Raji (cell line): ENCODE data around the gene AMN1.

ENCODE experiments used
- POLR2A ChIP-seq: IDR thresholded peaks from 2 replicates; pipeline ENCODE4 v1.6.1; 2011; ENCODE audit warnings: low read depth, low read length, control low read depth; ENCODE audit not compliant: insufficient read depth

AMN1 gene

DNA sequence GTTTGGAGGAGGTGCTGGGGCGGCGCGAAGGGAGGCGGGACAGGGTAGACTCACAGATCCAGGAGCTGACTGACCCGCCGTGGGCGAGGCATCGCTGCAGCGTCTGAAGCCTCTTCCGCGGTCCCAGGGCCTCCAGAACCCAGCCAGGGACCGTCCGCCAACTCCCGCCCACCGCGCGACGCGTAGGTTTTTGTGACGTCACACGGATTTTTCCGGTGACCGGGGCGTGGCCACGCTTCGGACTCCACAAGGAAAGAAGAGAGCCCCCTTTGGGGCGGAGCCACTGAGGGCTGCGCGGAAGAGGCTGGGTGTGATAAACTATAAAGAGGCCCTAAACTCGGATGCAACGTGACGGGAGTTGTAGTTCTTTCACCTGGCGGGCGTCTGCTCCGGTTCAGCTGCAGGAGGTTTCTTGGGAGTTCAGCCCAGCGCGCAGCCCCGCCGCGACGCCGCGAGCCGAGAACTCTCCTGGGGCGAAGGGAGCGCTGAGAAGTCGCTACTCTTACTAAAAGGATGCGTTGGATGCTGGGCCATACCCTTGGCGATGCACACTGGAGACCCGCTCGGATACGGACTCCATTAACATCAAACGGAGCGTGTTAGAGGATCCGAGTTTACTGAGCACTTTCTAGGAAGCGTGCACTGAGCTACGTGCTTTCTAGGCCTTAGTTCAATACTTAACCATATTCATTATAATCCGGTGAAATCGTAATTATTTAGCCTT lies at the start of gene AMN1:
Gene AMN1, minus strand, starts transcription at position 105 of the 724 bp plus-strand sequence. Its CDS starts 13 bp downstream, at position 92.
- peak; percentile 56; the same call in 1 of the 2 replicates for TF ChIP-seq POLR2A

- no peak for TF ChIP-seq POLR2A
These were observed 45.0 kb upstream of the AMN1 start for GRCh38 chr12:31773867-31774266.

DNA sequence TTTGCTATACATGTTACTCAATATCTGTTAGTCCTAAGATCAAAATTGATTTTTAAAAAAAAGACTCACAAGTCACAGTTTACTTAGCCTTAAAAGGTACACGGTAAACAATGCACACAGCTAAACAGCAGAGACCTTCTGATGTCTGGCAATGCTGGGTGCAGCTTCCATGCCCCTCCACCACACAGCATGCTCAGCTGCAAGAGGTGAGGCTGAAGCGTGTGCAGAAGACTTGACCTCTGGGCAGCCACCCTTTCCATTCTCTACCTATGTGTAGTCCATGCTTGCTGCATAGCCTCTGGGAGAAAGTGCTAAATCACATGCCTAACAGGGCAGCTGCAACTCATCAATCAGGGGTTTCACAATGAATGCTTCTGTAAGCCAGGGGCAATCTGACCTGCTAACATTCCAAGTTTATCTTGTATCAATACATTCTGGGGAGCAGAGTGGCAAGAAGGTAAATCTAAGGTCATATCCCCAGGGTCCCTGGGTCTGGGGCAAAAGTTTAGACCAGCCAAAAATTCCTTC lies 44.5 kb upstream of the AMN1 start:
- no peak for TF ChIP-seq POLR2A

DNA sequence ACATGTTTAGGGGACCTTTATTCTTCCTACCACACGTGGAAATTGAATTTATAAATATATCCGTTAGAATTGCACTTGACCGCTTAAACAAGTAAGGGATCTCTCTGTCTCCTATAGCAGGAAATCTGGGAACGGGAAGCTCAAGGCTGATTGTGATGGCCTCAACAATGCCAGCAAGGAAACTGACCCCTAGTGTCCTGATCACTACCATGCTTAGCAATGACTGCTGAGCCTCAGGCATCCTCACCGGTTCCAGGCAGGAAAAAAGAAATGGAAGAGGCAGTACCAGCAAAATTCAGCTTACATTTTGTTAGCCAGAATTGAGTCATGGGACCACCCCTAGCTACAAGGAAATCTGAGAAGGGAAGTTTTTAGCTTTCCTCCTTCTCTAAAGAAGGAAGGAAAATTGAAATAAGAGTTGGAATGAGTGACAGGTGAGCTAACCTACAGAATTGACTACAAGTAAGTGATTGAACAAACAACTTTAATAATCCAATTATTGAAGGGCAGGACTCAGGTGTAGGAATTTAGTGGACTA lies 43.9 kb upstream of the AMN1 start:
- no peak for TF ChIP-seq POLR2A

- TF ChIP-seq POLR2A = no peak
These were observed 43.4 kb upstream of the AMN1 start for GRCh38 chr12:31772186-31772585.

- TF ChIP-seq POLR2A = no peak
These were observed 39.2 kb upstream of the AMN1 start for GRCh38 chr12:31768046-31768445.

GRCh38 chr12:31765931-31766330 lies 37.1 kb upstream of the AMN1 start:
- no peak for TF ChIP-seq POLR2A

DNA sequence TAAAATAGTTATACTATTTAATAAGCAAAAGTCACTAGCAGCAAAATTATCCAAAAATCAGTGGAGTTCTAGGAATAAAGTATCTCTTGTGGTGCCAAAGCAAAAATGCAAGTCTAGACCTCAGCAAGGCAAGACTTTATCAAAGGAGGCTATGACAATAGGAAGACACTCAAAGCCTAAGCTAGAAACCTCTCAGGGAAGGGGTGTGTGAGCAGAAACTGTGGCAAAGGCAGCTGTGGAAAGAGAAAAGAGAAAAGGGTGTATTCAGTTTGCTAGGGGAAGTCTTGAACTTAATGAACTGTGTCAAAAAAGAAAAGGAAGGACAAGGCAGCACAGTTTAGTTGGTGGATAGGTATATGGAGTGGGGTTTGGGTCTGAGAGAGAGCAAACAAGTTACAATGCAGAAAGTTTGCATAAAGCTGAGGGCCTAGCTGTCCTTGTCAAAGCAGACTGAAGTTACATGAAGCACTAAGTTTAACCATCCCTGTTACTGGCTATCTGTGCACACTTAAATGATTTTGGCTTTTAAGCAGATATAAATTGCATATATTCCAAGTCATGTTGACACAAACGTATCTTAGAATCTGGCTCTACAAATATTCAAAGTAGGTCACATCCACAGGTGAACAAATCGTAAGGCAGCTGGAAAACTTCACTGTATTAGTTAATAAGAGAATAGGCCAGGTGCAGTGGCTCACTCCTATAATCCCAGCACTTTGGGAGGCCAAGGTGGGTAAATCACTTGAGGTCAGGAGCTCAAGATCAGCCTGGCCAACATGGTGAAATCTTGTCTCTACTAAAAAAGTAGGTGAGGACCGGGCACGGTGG lies 31.0 kb upstream of the AMN1 start:
- no peak for TF ChIP-seq POLR2A

- TF ChIP-seq POLR2A = no peak
These were observed 28.2 kb upstream of the AMN1 start for GRCh38 chr12:31756977-31757420.

- TF ChIP-seq POLR2A = no peak
These were observed 23.6 kb upstream of the AMN1 start for GRCh38 chr12:31752450-31752849.

DNA sequence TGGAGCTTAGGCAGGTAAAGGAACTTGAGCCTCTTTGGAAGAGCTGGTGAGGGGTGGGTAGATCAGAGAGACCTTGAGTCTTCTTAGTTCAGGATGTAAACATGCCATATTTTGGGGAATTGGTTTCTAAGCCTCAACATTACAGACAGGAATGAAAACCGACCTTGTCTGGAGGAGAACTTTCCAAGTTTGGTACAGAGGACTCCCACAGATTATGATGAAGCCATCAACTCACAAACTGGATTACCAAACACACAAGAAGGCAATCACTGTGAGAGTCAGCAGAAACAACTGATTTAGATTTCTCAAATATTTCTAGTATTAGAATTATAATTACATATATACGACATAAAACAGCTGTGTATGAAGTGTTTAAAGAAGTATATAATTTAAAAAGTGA lies 22.3 kb upstream of the AMN1 start:
- TF ChIP-seq POLR2A = no peak

GRCh38 chr12:31750747-31751039 lies 21.9 kb upstream of the AMN1 start:
- TF ChIP-seq POLR2A = no peak

DNA sequence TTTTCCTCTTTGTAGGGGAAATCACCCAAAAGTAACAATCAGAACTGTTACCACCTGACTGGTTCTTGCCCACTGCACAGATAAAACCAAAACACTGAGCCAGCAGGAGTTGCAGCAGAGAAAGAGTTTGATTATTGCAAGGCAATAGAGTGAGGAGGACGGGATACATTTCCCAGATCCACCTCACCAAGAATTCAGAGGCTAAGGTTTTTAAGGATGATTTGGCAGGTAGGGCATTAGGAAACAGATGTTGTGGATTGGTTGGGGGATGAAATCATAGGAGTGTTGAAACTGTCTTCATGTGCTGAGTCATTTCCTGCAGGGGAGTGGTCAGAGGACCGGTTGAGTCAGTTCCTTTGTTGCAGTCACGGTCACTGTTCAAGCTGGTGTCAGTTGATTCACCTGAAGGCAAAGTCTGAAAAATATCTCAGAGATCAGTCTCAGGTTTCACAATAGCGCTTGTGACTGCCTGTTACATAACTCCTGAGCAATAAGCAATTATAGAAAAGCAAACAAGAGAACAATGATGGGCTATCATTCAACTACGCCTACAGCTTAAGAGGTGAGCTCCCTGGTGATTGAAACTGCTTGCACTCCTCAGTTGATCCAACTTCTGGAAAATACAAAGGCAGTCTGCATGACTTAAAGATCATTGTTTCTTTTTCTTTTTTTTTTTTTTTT lies 20.3 kb upstream of the AMN1 start:
- TF ChIP-seq POLR2A = peak; percentile 47; the same call in 1 of the 2 replicates

GRCh38 chr12:31745242-31745641 lies 16.4 kb upstream of the AMN1 start:
- TF ChIP-seq POLR2A = no peak

GRCh38 chr12:31742891-31743290 lies 14.1 kb upstream of the AMN1 start:
- no peak for TF ChIP-seq POLR2A

- TF ChIP-seq POLR2A = no peak
These were observed 11.8 kb upstream of the AMN1 start for GRCh38 chr12:31740628-31741027.

DNA sequence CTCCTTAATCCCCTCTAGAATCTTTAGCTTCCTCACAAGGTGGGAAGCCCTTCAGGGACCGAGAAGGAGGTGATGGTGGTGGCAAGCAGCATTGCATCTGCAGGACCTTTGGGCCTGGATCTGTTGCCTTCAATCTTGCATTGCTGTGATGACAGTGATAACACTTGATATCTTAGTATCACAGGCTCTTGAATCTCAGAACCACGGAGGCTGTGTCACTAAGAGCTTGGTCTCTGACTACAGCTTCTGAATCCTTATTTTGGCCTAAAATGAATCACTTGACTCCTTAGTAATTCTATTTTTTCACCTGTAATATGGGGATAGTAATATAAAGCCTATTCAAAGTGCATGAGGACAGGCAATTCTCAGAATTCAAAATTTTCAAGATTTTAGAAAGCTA lies 8.9 kb upstream of the AMN1 start:
- TF ChIP-seq POLR2A = no peak
